ENCODE results near the gene BCL10.

The BCL10 gene

GRCh38 chr1:85276215-85276977 is at the start of gene BCL10:
BCL10 (minus strand) TSS chr1:85276632; CDS start chr1:85276352, 280 bp downstream.
- peak; percentile 66 for FAIRE-seq

- FAIRE-seq = no peak
These were observed 49.5 kb upstream of the BCL10 start for GRCh38 chr1:85325920-85326319.

GRCh38 chr1:85323770-85324169 is 47.3 kb upstream of the BCL10 start:
- no peak for FAIRE-seq

GRCh38 chr1:85322655-85323054 is 46.2 kb upstream of the BCL10 start:
- FAIRE-seq = no peak

GRCh38 chr1:85321237-85321964 is 45.0 kb upstream of the BCL10 start:
- FAIRE-seq = no peak

GRCh38 chr1:85320371-85321131 is 44.1 kb upstream of the BCL10 start:
- no peak for FAIRE-seq

GRCh38 chr1:85319931-85320330 is 43.5 kb upstream of the BCL10 start:
- FAIRE-seq = no peak

- no peak for FAIRE-seq
These were observed 43.1 kb upstream of the BCL10 start for GRCh38 chr1:85319491-85319890.

GRCh38 chr1:85318217-85318616 is 41.8 kb upstream of the BCL10 start:
- FAIRE-seq = no peak

- no peak for FAIRE-seq
These were observed 41.1 kb upstream of the BCL10 start for GRCh38 chr1:85317560-85317959.

GRCh38 chr1:85316321-85316720 is 39.9 kb upstream of the BCL10 start:
- no peak for FAIRE-seq

- no peak for FAIRE-seq
These were observed 39.4 kb upstream of the BCL10 start for GRCh38 chr1:85315789-85316188.

GRCh38 chr1:85314726-85315125 is 38.3 kb upstream of the BCL10 start:
- no peak for FAIRE-seq

GRCh38 chr1:85313888-85314696 is 37.7 kb upstream of the BCL10 start:
- FAIRE-seq = no peak

- no peak for FAIRE-seq
These were observed 35.4 kb upstream of the BCL10 start for GRCh38 chr1:85311818-85312217.

GRCh38 chr1:85308833-85309350 is 32.5 kb upstream of the BCL10 start:
- no peak for FAIRE-seq

- FAIRE-seq = no peak
These were observed 31.8 kb upstream of the BCL10 start for GRCh38 chr1:85307987-85308832.

GRCh38 chr1:85306236-85306635 is 29.8 kb upstream of the BCL10 start:
- FAIRE-seq = no peak

- FAIRE-seq = no peak
These were observed 27.2 kb upstream of the BCL10 start for GRCh38 chr1:85303440-85304162.

- FAIRE-seq = no peak
These were observed 23.7 kb upstream of the BCL10 start for GRCh38 chr1:85300140-85300539.

Measured in colon (tissue), 2 donors.